PC-9 (cell line): ENCODE results near the gene ABCB6. TPM values are rescaled to one million over a fixed set of nuclear protein-coding genes. Genes with fewer than 3 reads are reported as not detected.
A peak's percentile ranks its signal among the peaks of the same experiment; 100 is the strongest.

Experiments used
- BruUV-seq: library from RNA; stranded (reverse); fragments of 400-500 nt; replicated peaks from 2 replicates; lab custom pipeline; 2021; lab: Mats Ljungman, UMichigan
- CTCF ChIA-PET: fragments of 300-600 bp; sonication (Branson Sonifier 250); formaldehyde crosslinking; loops from one replicate; lab custom pipeline; 2022; ENCODE audit warnings: antibody characterized with exemption; lab: Charles Lee
- POLR2A ChIA-PET: fragments of 300-600 bp; sonication (Branson Sonifier 250); formaldehyde crosslinking; loops from one replicate; lab custom pipeline; 2022; ENCODE audit warnings: antibody characterized with exemption; ENCODE audit not compliant: unreplicated experiment; lab: Charles Lee
- DNase-seq, 2 experiments: peaks; one replicate each; pipeline versions ENCODE4 v3.0.0 to v3.0.0-alpha.2; 2015 to 2022; ENCODE audit warnings: mixed read lengths in 1 of 2
- H2AFZ ChIP-seq: fragments of 200-600 bp; sonication (generic); 2 replicates; pipeline ENCODE4 v1.8.1; 2017; ENCODE audit warnings: antibody characterized with exemption
- H3F3A ChIP-seq: fragments of 200-600 bp; sonication (generic); 2 replicates; pipeline ENCODE4 v1.8.1; 2017; ENCODE audit warnings: antibody characterized with exemption, mild to moderate bottlenecking, low read depth; ENCODE audit not compliant: insufficient read depth
- H3K27ac ChIP-seq: fragments of 200-600 bp; sonication (generic); 2 replicates; pipeline ENCODE4 v1.6.1; 2016; ENCODE audit warnings: mixed run types
- H3K27me3 ChIP-seq: fragments of 200-600 bp; sonication (generic); 2 replicates; pipeline ENCODE4 v1.6.1; 2016; ENCODE audit warnings: low read depth, mixed run types; ENCODE audit not compliant: insufficient read depth
- H3K36me3 ChIP-seq: fragments of 200-600 bp; sonication (generic); 2 replicates; pipeline ENCODE4 v1.6.1; 2016; ENCODE audit warnings: low read depth, mixed run types
- H3K4me1 ChIP-seq: fragments of 200-600 bp; sonication (generic); replicated peaks from 2 replicates; pipeline ENCODE4 v1.6.1; 2016; ENCODE audit warnings: mixed run types; ENCODE audit not compliant: insufficient read depth
- H3K4me2 ChIP-seq: fragments of 200-600 bp; sonication (generic); 2 replicates; pipeline ENCODE4 v1.6.1; 2017; ENCODE audit warnings: mixed run types
- H3K4me3 ChIP-seq: fragments of 200-600 bp; sonication (generic); 2 replicates; pipeline ENCODE4 v1.6.1; 2016; ENCODE audit warnings: mixed run types
- H3K79me2 ChIP-seq: fragments of 200-600 bp; sonication (generic); 2 replicates; pipeline ENCODE4 v1.6.1; 2017; ENCODE audit warnings: low read depth, mixed run types
- H3K9me2 ChIP-seq: fragments of 200-600 bp; sonication (generic); 2 replicates; pipeline ENCODE4 v1.8.1; 2017; ENCODE audit warnings: mild to moderate bottlenecking; ENCODE audit not compliant: insufficient read depth
- H3K9me3 ChIP-seq: fragments of 200-600 bp; sonication (generic); 2 replicates; pipeline ENCODE4 v1.8.1; 2016; ENCODE audit warnings: low read depth; ENCODE audit not compliant: insufficient read depth
- H4K20me1 ChIP-seq: fragments of 200-600 bp; sonication (generic); 2 replicates; pipeline ENCODE4 v1.8.1; 2017; ENCODE audit not compliant: insufficient read depth
- EZH2 ChIP-seq: fragments of 200-600 bp; sonication (generic); IDR thresholded peaks from 2 replicates; pipeline ENCODE4 v1.8.0; 2017; ENCODE audit warnings: antibody characterized with exemption, low read depth
- intact Hi-C: fragments of 100-400 bp; cut with micrococcal nuclease; formaldehyde crosslinking; loops from one replicate; pipeline ENCODE4 v1.10.0; 2022; ENCODE audit not compliant: unreplicated experiment
- total RNA-seq: library from RNA; stranded (reverse); gene quantifications from 2 replicates; pipeline ENCODE4 v1.2.3, GENCODE V29; 2021
- TF ChIP-seq, protein P1 (sequence below): fragments of 200-600 bp; sonication (generic); conservative IDR thresholded peaks from 2 replicates; pipeline ENCODE4 v1.6.1; 2017; ENCODE audit warnings: mixed run types, antibody characterized with exemption, mild to moderate bottlenecking, moderate library complexity

The ABCB6 gene
- total RNA-seq, 1 experiment from 2014 or later: 41.4 TPM

DNA sequence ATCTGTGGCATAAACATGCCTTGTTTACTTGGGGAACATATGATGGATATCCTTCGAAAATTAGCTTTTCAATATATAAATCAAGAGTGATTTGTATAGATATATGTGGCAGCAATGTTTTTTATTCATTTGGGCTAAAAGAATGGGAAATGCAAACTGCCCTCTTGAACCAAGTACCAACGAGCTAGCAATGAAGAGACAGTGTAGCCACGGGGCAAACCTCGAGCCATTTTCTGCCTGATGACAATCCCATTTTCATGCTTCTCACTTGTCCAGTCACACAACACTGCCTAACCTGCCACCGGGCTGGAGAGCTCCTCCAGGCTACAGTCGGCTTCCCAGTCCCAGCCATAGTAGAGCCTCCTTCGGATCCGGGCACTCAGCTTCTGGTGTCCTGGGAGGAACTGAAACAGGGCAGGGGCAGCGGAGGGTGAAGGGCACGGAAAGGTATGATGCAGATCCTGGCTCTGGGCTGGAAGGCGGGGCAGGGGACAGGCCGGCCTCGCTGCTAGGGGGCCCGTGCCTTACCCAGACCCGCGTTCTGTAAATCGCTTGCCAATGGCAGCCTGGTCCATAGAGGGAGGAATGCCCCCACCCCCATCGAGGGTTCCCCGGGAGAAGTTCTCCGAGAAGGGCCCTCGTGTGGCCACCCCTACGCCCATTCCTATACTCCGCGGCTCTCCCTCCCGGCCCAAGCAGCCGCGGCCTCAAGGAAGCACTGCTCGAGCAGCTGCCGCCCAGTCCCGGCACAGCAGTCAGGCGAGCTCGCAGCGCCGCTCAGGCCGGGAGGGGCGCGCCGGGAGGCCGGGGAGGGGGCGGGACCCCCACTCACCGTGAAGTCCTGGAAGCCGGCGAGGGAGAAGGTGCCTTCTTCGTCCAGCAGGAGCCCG is 42.6 kb downstream of the ABCB6 start:
- peak overlapping the region; percentile 95 for H3K4me3 ChIP-seq
- H3K36me3 ChIP-seq: peaks cover 16% of the 10 kb centered on the region; the same call in 1 of the 2 replicates
- peaks cover 31% of the 10 kb centered on the region for H3F3A ChIP-seq
- peak overlapping the region; percentile 91 for H2AFZ ChIP-seq
- H3K4me1 ChIP-seq: peaks cover 19% of the 10 kb centered on the region
- H3K27me3 ChIP-seq: no peaks in the 10 kb centered on the region
- ChIA-PET POLR2A (interaction anchor here (0.6 to 1.0 kb wide), 9 partner anchors 30 to 323 kb away, joined by 3 to 9 read pairs (median 4); partner anchors contain the start of genes ANKZF1 and ATG9A), CTCF (interaction anchor here (0.6 to 1.6 kb wide), 5 partner anchors 41 to 516 kb away, joined by 3 to 10 read pairs (median 5); partner anchors contain the start of genes ABCB6, BCS1L and ZNF142)
- no peak for TF ChIP-seq EZH2
- TF ChIP-seq, protein P1, sequence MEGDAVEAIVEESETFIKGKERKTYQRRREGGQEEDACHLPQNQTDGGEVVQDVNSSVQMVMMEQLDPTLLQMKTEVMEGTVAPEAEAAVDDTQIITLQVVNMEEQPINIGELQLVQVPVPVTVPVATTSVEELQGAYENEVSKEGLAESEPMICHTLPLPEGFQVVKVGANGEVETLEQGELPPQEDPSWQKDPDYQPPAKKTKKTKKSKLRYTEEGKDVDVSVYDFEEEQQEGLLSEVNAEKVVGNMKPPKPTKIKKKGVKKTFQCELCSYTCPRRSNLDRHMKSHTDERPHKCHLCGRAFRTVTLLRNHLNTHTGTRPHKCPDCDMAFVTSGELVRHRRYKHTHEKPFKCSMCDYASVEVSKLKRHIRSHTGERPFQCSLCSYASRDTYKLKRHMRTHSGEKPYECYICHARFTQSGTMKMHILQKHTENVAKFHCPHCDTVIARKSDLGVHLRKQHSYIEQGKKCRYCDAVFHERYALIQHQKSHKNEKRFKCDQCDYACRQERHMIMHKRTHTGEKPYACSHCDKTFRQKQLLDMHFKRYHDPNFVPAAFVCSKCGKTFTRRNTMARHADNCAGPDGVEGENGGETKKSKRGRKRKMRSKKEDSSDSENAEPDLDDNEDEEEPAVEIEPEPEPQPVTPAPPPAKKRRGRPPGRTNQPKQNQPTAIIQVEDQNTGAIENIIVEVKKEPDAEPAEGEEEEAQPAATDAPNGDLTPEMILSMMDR: no peak
- H3K9me3 ChIP-seq: no peaks in the 10 kb centered on the region
- peaks cover 39% of the 10 kb centered on the region for H3K79me2 ChIP-seq
- peak in 1 of 2 experiments; percentile 45 for DNase-seq
- peak overlapping the region; percentile 77 for H3K27ac ChIP-seq
- intact Hi-C loops: loop anchor here (1.0 to 5.0 kb wide), 6 partner anchors 31 to 213 kb away; partner anchors contain the start of gene ZFAND2B
- no TSS peak for BruUV-seq
- peak overlapping the region; percentile 83 for H3K4me2 ChIP-seq
- no peaks in the 10 kb centered on the region for H3K9me2 ChIP-seq
- no peaks in the 10 kb centered on the region; the same call in 1 of the 2 replicates for H4K20me1 ChIP-seq

- Histone ChIP-seq H3K27ac (peak overlapping the region; percentile 77; the same call in 1 of the 2 replicates), H4K20me1 (no peaks in the 10 kb centered on the region; the same call in 1 of the 2 replicates), H3K9me2 (no peaks in the 10 kb centered on the region), H3K27me3 (no peaks in the 10 kb centered on the region), H3K4me1 (peaks cover 19% of the 10 kb centered on the region), H3K4me3 (peak overlapping the region; percentile 95; the same call in 1 of the 2 replicates), H2AFZ (no peak overlapping the region; the same call in 1 of the 2 replicates), H3K4me2 (peak overlapping the region; percentile 83), H3F3A (peaks cover 35% of the 10 kb centered on the region), H3K79me2 (peaks cover 39% of the 10 kb centered on the region), H3K9me3 (no peaks in the 10 kb centered on the region), H3K36me3 (0 out of 2 replicates have a peak, but pooled peaks cover 13% of the 10 kb centered on the region)
- TF ChIP-seq, protein P1: no peak
- no peak for TF ChIP-seq EZH2
- ChIA-PET POLR2A (interaction anchor here (0.6 kb wide), 1 partner anchor 54 kb away, joined by 4 read pairs; no protein-coding TSS in a partner anchor), CTCF (interaction anchor here (0.7 to 1.6 kb wide), 2 partner anchors 104 to 119 kb away, joined by 6 to 10 read pairs; no protein-coding TSS in a partner anchor)
- intact Hi-C loops: loop anchor here (5.0 kb wide), 1 partner anchor 177 kb away; no protein-coding TSS in a partner anchor
- TSS peak; percentile 29 for BruUV-seq
- no peak for DNase-seq
Observed at GRCh38 chr2:219175486-219175885, 43.3 kb downstream of the ABCB6 start.

- CTCF ChIA-PET: no interaction called here
- no peak for TF ChIP-seq EZH2
- TF ChIP-seq, protein P1: no peak
- intact Hi-C loops: loop anchor here (5.0 kb wide), 1 partner anchor 178 kb away; no protein-coding TSS in a partner anchor
Observed at GRCh38 chr2:219174801-219175200, 44.0 kb downstream of the ABCB6 start.

More at GRCh38 chr2:219174801-219175200, 44.0 kb downstream of the ABCB6 start:
- Histone ChIP-seq H2AFZ (no peak overlapping the region), H3K79me2 (peaks cover 34% of the 10 kb centered on the region), H3K9me2 (no peaks in the 10 kb centered on the region), H4K20me1 (no peaks in the 10 kb centered on the region; the same call in 1 of the 2 replicates), H3K4me2 (0 out of 2 replicates have a peak overlapping the region, but pooled peaks have one; percentile 83), H3K4me1 (peaks cover 19% of the 10 kb centered on the region), H3K9me3 (no peaks in the 10 kb centered on the region), H3K27ac (no peak overlapping the region), H3K4me3 (no peak overlapping the region), H3K36me3 (0 out of 2 replicates have a peak, but pooled peaks cover 12% of the 10 kb centered on the region), H3F3A (peaks cover 35% of the 10 kb centered on the region), H3K27me3 (no peaks in the 10 kb centered on the region)
- POLR2A ChIA-PET: interaction anchor here (0.7 kb wide), 1 partner anchor 194 kb away, joined by 3 read pairs; no protein-coding TSS in a partner anchor
- DNase-seq: no peak
- BruUV-seq: no TSS peak
